Muscle of arm (tissue), 12 donors: Measurements from ENCODE around the gene ARF1. TPM values are rescaled to one million over a fixed set of nuclear protein-coding genes. Genes with fewer than 3 reads are reported as not detected.

ENCODE experiments used
- DNase-seq: peaks from one replicate; pipeline ENCODE4 v3.0.0-alpha.2; 2013
- polyA plus RNA-seq, 12 donors: library from polyadenylated mRNA; unstranded; fragments of 120-200 nt; gene quantifications; one replicate each; pipeline ENCODE4 v1.2.1, GENCODE V29; 2013; ENCODE audit not compliant: insufficient read length in 12 of 12

ARF1 gene
- polyA plus RNA-seq, 12 donors: 213 to 325 (median 249) TPM; not detected in 1

GRCh38 chr1:228066416-228066815 lies 16.1 kb upstream of the ARF1 start:
- DNase-seq: no peak

- DNase-seq: no peak
Observed at GRCh38 chr1:228066891-228067654, 15.4 kb upstream of the ARF1 start.

GRCh38 chr1:228068359-228068758 lies 14.1 kb upstream of the ARF1 start:
- DNase-seq: no peak

GRCh38 chr1:228070173-228070572 lies 12.3 kb upstream of the ARF1 start:
- DNase-seq: no peak

- no peak for DNase-seq
Observed at GRCh38 chr1:228070851-228071250, 11.7 kb upstream of the ARF1 start.

GRCh38 chr1:228071839-228072657 lies 10.5 kb upstream of the ARF1 start:
- DNase-seq: no peak

GRCh38 chr1:228072658-228073043 lies 9.9 kb upstream of the ARF1 start:
- no peak for DNase-seq

- no peak for DNase-seq
Observed at GRCh38 chr1:228073061-228073856, 9.2 kb upstream of the ARF1 start.

GRCh38 chr1:228073857-228074545 lies 8.5 kb upstream of the ARF1 start:
- no peak for DNase-seq

GRCh38 chr1:228074954-228075730 lies 7.4 kb upstream of the ARF1 start:
- no peak for DNase-seq

GRCh38 chr1:228075801-228076271 lies 6.7 kb upstream of the ARF1 start:
- DNase-seq: no peak

GRCh38 chr1:228076796-228077430 lies 5.6 kb upstream of the ARF1 start:
- DNase-seq: no peak

- DNase-seq: no peak
Observed at GRCh38 chr1:228077565-228078330, 4.8 kb upstream of the ARF1 start.

- no peak for DNase-seq
Observed at GRCh38 chr1:228079013-228079412, 3.5 kb upstream of the ARF1 start.

GRCh38 chr1:228079601-228080263 lies 2.8 kb upstream of the ARF1 start:
- no peak for DNase-seq

- DNase-seq: no peak
Observed at GRCh38 chr1:228081144-228081543, 1.4 kb upstream of the ARF1 start.

- no peak for DNase-seq
Observed at GRCh38 chr1:228081578-228082213, 812 bp upstream of the ARF1 start.
